ENCODE results near the gene KRT77. TPM values are rescaled to one million over a fixed set of nuclear protein-coding genes. Genes with fewer than 3 reads are reported as not detected.

Gene KRT77
- total RNA-seq, 3 donors from 2014 or later = not detected

DNA sequence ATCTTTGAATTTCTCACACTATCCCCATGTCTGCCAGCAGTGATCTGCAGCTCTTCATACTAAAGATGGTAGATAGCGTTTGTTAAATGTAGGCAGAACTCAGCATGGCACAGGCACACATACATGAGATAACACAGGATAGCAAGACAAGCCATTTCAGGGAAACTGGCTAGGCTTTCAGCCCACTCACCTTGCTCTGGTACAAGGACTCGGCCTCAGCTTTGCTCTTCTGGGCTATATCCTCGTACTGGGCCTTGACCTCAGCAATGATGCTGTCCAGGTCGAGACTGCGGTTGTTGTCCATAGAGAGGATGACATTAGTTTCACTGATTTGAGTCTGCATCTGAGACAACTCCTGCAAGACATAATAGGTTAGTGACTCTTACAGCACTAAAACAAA is 26.2 kb downstream of the KRT77 start:
- intact Hi-C loops (cut with DNase I, micrococcal nuclease) = no loop called here
- Histone ChIP-seq H3K9me3 (no peaks in the 10 kb centered on the region), H3K4me1 (ENCODE audit: low read depth) (no peaks in the 10 kb centered on the region), H3K4me3 (no peak overlapping the region), H3K36me3 (ENCODE audit: low read depth) (no peaks in the 10 kb centered on the region)
- TF ChIP-seq, protein P1, sequence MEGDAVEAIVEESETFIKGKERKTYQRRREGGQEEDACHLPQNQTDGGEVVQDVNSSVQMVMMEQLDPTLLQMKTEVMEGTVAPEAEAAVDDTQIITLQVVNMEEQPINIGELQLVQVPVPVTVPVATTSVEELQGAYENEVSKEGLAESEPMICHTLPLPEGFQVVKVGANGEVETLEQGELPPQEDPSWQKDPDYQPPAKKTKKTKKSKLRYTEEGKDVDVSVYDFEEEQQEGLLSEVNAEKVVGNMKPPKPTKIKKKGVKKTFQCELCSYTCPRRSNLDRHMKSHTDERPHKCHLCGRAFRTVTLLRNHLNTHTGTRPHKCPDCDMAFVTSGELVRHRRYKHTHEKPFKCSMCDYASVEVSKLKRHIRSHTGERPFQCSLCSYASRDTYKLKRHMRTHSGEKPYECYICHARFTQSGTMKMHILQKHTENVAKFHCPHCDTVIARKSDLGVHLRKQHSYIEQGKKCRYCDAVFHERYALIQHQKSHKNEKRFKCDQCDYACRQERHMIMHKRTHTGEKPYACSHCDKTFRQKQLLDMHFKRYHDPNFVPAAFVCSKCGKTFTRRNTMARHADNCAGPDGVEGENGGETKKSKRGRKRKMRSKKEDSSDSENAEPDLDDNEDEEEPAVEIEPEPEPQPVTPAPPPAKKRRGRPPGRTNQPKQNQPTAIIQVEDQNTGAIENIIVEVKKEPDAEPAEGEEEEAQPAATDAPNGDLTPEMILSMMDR (IDR thresholded peaks at IDR 0.05) = no peak
- no peak for ATAC-seq
- no peak for DNase-seq

DNA sequence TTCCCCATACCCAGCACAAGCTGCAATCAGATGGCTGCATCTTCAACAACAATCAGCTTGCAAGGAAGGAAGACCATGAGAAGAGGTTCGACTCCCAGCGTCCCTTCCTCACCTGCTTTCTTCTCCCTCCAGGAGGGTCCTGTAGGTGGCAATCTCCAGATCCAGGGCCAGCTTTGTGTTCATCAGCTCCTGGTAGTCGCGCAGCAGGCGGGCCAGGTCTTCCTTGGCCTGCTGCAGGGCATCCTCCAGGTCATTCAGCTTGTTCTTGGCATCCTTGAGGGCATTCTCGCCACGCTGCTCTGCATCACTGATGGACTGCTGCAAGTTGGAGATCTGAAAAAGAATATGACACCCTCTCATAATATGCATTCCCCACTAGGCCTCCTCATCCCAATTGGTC is 27.2 kb downstream of the KRT77 start:
- TF ChIP-seq, protein P1 (IDR thresholded peaks at IDR 0.05) = no peak
- ATAC-seq = no peak
- intact Hi-C loops (cut with DNase I, micrococcal nuclease) = no loop called here
- H3K4me3 ChIP-seq = no peak overlapping the region
- no peak for DNase-seq
- H3K4me1 ChIP-seq (ENCODE audit: low read depth) = no peaks in the 10 kb centered on the region
- H3K36me3 ChIP-seq (ENCODE audit: low read depth) = no peaks in the 10 kb centered on the region
- no peaks in the 10 kb centered on the region for H3K9me3 ChIP-seq

DNA sequence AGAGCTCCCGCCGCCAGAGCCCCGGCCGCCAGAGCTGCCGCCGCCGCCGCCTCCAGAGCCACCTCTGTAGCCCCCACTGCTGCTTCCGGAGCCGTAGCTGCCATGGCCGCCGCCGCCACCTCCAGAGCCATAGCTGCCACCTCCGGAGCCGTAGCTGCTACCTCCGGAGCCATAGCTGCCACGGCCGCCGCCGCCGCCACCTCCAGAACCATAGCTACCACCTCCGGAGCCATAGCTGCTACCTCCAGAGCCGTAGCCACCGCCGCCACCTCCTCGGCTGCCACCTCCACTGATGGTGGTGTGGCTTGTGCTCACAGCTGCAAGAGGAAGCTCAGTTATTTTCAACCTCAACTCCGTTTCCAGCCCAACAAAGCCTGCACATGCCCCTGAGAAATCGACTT is 28.0 kb downstream of the KRT77 start:
- Histone ChIP-seq H3K4me3 (no peak overlapping the region), H3K4me1 (ENCODE audit: low read depth) (no peaks in the 10 kb centered on the region), H3K9me3 (no peaks in the 10 kb centered on the region), H3K36me3 (ENCODE audit: low read depth) (no peaks in the 10 kb centered on the region)
- ATAC-seq (no peak), DNase-seq (no peak)
- TF ChIP-seq, protein P1 (IDR thresholded peaks at IDR 0.05) = no peak
- intact Hi-C loops (cut with DNase I, micrococcal nuclease) = no loop called here

DNA sequence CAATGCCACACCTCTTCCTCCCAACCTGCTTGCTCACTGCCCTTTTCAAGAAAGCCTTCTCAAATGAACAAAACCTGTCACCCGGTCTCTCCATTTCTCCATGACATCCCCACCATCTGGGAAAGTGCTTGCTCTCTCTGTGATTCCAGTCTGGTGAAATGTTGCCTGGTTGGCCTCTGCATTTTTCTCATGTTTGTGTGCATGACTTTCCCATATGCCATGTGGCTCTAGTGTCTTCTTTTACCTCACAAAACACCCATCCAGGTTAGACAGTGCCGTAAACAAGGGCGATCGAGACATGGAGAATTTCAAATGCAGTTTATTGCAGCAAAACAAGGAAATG is 28.9 kb downstream of the KRT77 start:
- Histone ChIP-seq H3K36me3 (ENCODE audit: low read depth) (no peaks in the 10 kb centered on the region), H3K4me3 (no peak overlapping the region), H3K9me3 (no peaks in the 10 kb centered on the region), H3K4me1 (ENCODE audit: low read depth) (no peaks in the 10 kb centered on the region)
- intact Hi-C loops (cut with DNase I, micrococcal nuclease) = no loop called here
- TF ChIP-seq, protein P1 (IDR thresholded peaks at IDR 0.05) = no peak
- DNase-seq (no peak), ATAC-seq (no peak)

DNA sequence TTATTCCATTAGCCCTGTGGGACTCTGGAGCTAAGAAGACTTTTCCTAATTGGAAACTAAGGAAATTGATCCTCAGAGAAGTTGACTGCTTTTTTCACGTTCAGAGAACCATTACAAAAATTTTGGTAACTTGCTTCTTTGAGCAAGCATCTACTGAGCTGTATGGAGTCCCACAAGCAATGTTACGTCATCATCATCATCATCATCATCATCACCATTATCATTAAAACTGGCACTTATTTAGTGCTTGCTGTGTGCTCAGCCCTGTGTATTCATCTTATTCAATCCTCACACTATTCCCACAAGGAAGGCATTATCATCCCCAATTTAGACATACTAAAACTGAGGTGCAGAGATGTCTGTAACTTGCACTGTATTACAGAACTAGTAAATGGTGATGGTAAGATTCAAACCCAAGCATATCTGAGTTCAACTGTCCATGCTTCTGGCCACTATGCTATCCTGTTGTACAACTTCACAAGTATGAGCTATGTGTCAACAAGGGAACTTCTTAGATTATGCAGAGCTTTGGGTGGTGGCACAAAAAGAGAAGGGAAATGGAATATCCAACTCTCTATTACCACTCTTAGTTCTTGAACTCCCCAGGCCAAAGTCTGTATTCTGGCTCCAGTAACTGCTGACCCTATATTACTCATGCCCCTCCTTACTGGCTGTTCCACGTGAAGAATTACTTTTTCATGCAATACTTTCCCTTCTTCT is 29.5 kb downstream of the KRT77 start:
- H3K36me3 ChIP-seq (ENCODE audit: low read depth) = no peaks in the 10 kb centered on the region
- intact Hi-C loops (cut with DNase I, micrococcal nuclease) = no loop called here
- H3K9me3 ChIP-seq = no peaks in the 10 kb centered on the region
- ATAC-seq (no peak), DNase-seq (no peak)
- TF ChIP-seq, protein P1 (IDR thresholded peaks at IDR 0.05) = no peak
- H3K4me3 ChIP-seq = no peak overlapping the region
- no peaks in the 10 kb centered on the region for H3K4me1 ChIP-seq (ENCODE audit: low read depth)

DNA sequence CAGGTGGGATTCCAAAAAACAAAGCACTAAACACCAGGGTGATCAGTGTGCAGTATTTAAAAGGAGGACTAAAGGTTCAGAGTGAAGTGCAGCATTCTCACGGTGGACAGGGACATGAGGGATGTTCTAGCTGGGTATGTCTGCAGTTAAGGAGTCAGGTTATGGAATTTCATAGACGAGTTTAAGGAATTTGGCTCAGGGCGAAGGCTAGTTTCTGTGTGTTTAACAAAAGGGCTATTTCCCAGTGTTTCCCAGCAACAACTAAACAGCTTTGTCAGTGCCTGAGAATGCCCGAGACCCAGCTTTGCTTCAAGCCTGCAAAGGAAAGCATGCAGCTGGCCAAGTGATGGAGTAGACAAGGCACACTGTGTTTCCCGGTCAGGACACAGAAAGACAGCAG is 30.1 kb downstream of the KRT77 start:
- Histone ChIP-seq H3K4me1 (ENCODE audit: low read depth) (no peaks in the 10 kb centered on the region), H3K9me3 (no peaks in the 10 kb centered on the region), H3K36me3 (ENCODE audit: low read depth) (no peaks in the 10 kb centered on the region), H3K4me3 (no peak overlapping the region)
- intact Hi-C loops (cut with DNase I, micrococcal nuclease) = no loop called here
- ATAC-seq (no peak), DNase-seq (no peak)
- TF ChIP-seq, protein P1 (IDR thresholded peaks at IDR 0.05) = no peak

Measured in mucosa of descending colon (tissue), 3 donors.